Lung (tissue), 12 donors: ENCODE data around the gene OR5L1. TPM values are rescaled to one million over a fixed set of nuclear protein-coding genes. Genes with fewer than 3 reads are reported as not detected.

Experiments used
- ATAC-seq: fragments of 200-7000 bp; cut with Tn5 transposase; one replicate; pipeline ENCODE4 v1.9.1; 2020; ENCODE audit warnings: moderate number of reproducible peaks; ENCODE audit not compliant: insufficient read depth, low FRiP score
- DNase-seq, 3 donors: peaks; one replicate each; pipeline ENCODE4 v3.0.0-alpha.2; 2013 to 2017
- H3K27ac ChIP-seq, 2 donors: one replicate each; pipeline ENCODE4 v1.5.1; 2013; ENCODE audit warnings: mild to moderate bottlenecking in 2 of 2, moderate library complexity in 2 of 2, control low read depth in 1 of 2, inconsistent platforms in 1 of 2, low read depth in 1 of 2, low read length in 1 of 2
- H3K27me3 ChIP-seq, 3 donors: one replicate each; pipeline ENCODE4 v1.5.1; 2013; ENCODE audit warnings: low read length in 2 of 3; ENCODE audit not compliant: control insufficient read depth in 3 of 3, insufficient read depth in 3 of 3
- H3K36me3 ChIP-seq, 4 donors: one replicate each; pipeline ENCODE4 v1.5.1; 2013; ENCODE audit warnings: low read length in 4 of 4, mild to moderate bottlenecking in 1 of 4, moderate library complexity in 1 of 4; ENCODE audit not compliant: control insufficient read depth in 4 of 4, insufficient read depth in 4 of 4
- H3K4me1 ChIP-seq, 5 donors: one replicate each; pipeline ENCODE4 v1.5.1; 2013; ENCODE audit warnings: low read length in 5 of 5, mild to moderate bottlenecking in 2 of 5, moderate library complexity in 1 of 5; ENCODE audit not compliant: control insufficient read depth in 5 of 5, insufficient read depth in 5 of 5
- H3K4me3 ChIP-seq: one replicate; pipeline ENCODE4 v1.5.1; 2013; ENCODE audit warnings: mild to moderate bottlenecking, control low read depth, moderate library complexity
- H3K9ac ChIP-seq, 2 donors: one replicate each; pipeline ENCODE4 v1.5.1; 2013; ENCODE audit warnings: low read length in 2 of 2, control low read depth in 1 of 2; ENCODE audit not compliant: insufficient read depth in 1 of 2
- H3K9me3 ChIP-seq, 4 donors: one replicate each; pipeline ENCODE4 v1.5.1; 2013; ENCODE audit warnings: low read length in 3 of 4, mild to moderate bottlenecking in 1 of 4, moderate library complexity in 1 of 4; ENCODE audit not compliant: control insufficient read depth in 4 of 4, insufficient read depth in 3 of 4
- CTCF ChIP-seq: IDR thresholded peaks from 2 replicates; pipeline ENCODE4 v1.5.1; 2012; ENCODE audit warnings: mild to moderate bottlenecking; ENCODE audit errors: control extremely low read depth, extremely low read depth
- WGBS, 2 donors: extraction: QIAGEN DNeasy Blood & Tissue Kit; methylation state at CpG; one replicate each; pipeline ENCODE4 v1.1.7; 2013; 5-methylcytosine and 5-hydroxymethylcytosine counted together
- polyA plus RNA-seq, 2 donors: library from polyadenylated mRNA; stranded (reverse); fragments of 200-250 nt; gene quantifications; one replicate each; pipeline ENCODE4 v1.2.1, GENCODE V29; 2013
- total RNA-seq, 2 donors: library from RNA; depleted of rRNA in 1 of 2; stranded (reverse); fragments of >200 nt in 1 of 2; gene quantifications; one replicate each; pipeline ENCODE4 v1.2.1, GENCODE V29; 2014 to 2021
- donor health status: control.
- donor health status: control.
- donor health status: Bipolar disorder and iron deficiency.
- donor health status: healthy.
- donor health status: DM: yes; HTN: yes; CAD: no.

Gene OR5L1
- total and polyA plus RNA-seq, 4 donors, result not detected

DNA sequence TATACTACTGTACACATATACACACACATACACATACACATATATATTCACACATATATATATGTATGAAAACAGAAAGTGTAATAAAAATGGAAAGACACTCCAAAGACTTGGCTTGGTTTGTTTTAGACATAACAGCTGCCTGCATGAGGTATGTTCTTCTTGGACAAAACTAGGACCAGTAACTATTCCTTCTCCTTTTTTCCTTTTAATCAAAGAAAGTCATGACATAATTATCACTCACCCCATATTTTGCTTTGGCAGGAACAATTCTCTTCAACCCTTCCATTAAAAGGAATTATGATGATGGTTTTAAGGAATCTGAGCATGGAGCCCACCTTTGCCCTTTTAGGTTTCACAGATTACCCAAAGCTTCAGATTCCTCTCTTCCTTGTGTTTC, 15.9 kb upstream of the OR5L1 start, which contains the start of gene OR5D14:
Gene OR5D14 (plus strand): TSS at position 301 of the 400 bp plus-strand sequence. CDS start 0 bp downstream, at position 301.
- Histone ChIP-seq H3K4me1 (no peaks in the 10 kb centered on the region), H3K36me3 (no peaks in the 10 kb centered on the region), H3K9ac (no peak within 1 kb of the TSS), H3K27ac (no peak within 1 kb of the TSS), H3K9me3 (peaks cover 0 to 13% (median 1%) of the 10 kb centered on the region in 4 donors), H3K4me3 (no peak within 1 kb of the TSS), H3K27me3 (no peaks in the 10 kb centered on the region)
- no peak for DNase-seq
- no peak for TF ChIP-seq CTCF
- ATAC-seq, result no peak

GRCh38 chr11:55806248-55806647, 4.9 kb upstream of the OR5L1 start:
- Histone ChIP-seq H3K9me3 (peaks cover 0 to 20% (median 4%) of the 10 kb centered on the region in 4 donors), H3K9ac (no peak overlapping the region), H3K4me3 (no peak overlapping the region), H3K27ac (no peak overlapping the region), H3K36me3 (no peaks in the 10 kb centered on the region), H3K27me3 (no peaks in the 10 kb centered on the region), H3K4me1 (no peaks in the 10 kb centered on the region)
- WGBS, 2 donors, result 89 to 94% methylated on average over 1 of the region's 1 CpG
- ATAC-seq (no peak), DNase-seq (no peak)
- TF ChIP-seq CTCF, result no peak

- ATAC-seq, result no peak
- Histone ChIP-seq H3K9me3 (peaks cover 0 to 11% (median 0%) of the 10 kb centered on the region in 4 donors), H3K4me3 (no peak within 1 kb of the TSS), H3K27me3 (no peaks in the 10 kb centered on the region), H3K9ac (no peak within 1 kb of the TSS), H3K27ac (no peak within 1 kb of the TSS), H3K36me3 (no peaks in the 10 kb centered on the region), H3K4me1 (no peaks in the 10 kb centered on the region)
- TF ChIP-seq CTCF, result no peak
- DNase-seq, result no peak
- 85 to 86% methylated on average over 5 of the region's 5 CpGs for WGBS, 2 donors
Observed at GRCh38 chr11:55819330-55819729, 8.2 kb downstream of the OR5L1 start, which contains the start of gene OR5D18. Gene OR5D18, plus strand, starts transcription at chr11:55819630. Its CDS starts 0 bp downstream, at chr11:55819630.

DNA sequence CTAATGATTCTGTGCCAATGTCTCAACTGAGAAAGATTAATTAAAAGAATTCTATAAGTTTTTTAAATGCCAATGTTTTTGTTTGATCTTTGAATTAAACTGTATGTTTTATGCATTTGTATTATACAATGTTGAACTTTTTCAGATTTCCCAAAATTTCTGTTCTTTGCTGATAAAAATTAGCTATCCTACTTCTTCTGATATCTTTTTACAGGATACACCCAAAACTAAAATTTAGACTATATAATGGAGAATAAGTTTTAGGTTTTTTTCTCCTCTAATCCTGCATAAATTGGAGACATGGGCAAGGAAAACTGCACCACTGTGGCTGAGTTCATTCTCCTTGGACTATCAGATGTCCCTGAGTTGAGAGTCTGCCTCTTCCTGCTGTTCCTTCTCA, 15.8 kb downstream of the OR5L1 start, which contains the start of gene OR5L2:
Gene OR5L2 (plus strand): TSS at position 301 of the 400 bp plus-strand sequence. CDS start 0 bp downstream, at position 301.
- no peak for TF ChIP-seq CTCF
- peaks cover 0 to 11% (median 1%) of the 10 kb centered on the region in 4 donors for H3K9me3 ChIP-seq
- no peaks in the 10 kb centered on the region for H3K4me1 ChIP-seq
- no peak within 1 kb of the TSS for H3K9ac ChIP-seq
- H3K27ac ChIP-seq, result no peak within 1 kb of the TSS
- H3K4me3 ChIP-seq, result no peak within 1 kb of the TSS
- ATAC-seq (no peak), DNase-seq (no peak)
- H3K36me3 ChIP-seq, result no peaks in the 10 kb centered on the region
- no peaks in the 10 kb centered on the region for H3K27me3 ChIP-seq
